Activated T-helper 1 cell treated with anti-CD3 and anti-CD28 coated beads, Interleukin-12 subunit alpha, Interleukin-12 subunit beta, Interleukin-2, Interleukin-4 antibody, amounts not matched to agents 30 ng/mL and 10 ng/mL and 1 ng/mL, durations not matched to agents 14 hours and 24 hours and 36 hours (primary cell): Measurements from ENCODE around the gene SATB1. TPM values are rescaled to one million over a fixed set of nuclear protein-coding genes. Genes with fewer than 3 reads are reported as not detected.
A peak's percentile ranks its signal among the peaks of the same experiment; 100 is the strongest.

Source experiments
- DNase-seq: peaks from one replicate; pipeline ENCODE4 v3.0.0; 2021; ENCODE audit warnings: low spot score
- H3K27ac Mint-ChIP-seq: one replicate; pipeline ENCODE4 v1.8.0; 2021; ENCODE audit warnings: mild to moderate bottlenecking, mixed read lengths
- H3K27me3 Mint-ChIP-seq: one replicate; pipeline ENCODE4 v1.8.0; 2022; ENCODE audit warnings: mild to moderate bottlenecking, moderate library complexity, mixed read lengths; ENCODE audit not compliant: insufficient read depth
- H3K36me3 Mint-ChIP-seq: one replicate; pipeline ENCODE4 v1.8.0; 2021; ENCODE audit warnings: low read depth, mixed read lengths
- H3K4me1 Mint-ChIP-seq: one replicate; pipeline ENCODE4 v1.8.0; 2021; ENCODE audit warnings: low read depth, mixed read lengths
- H3K4me3 Mint-ChIP-seq: one replicate; pipeline ENCODE4 v1.8.0; 2021; ENCODE audit warnings: mild to moderate bottlenecking, moderate library complexity, mixed read lengths
- H3K9me3 Mint-ChIP-seq: one replicate; pipeline ENCODE4 v1.8.0; 2021; ENCODE audit warnings: mixed read lengths
- intact Hi-C: fragments of 100-400 bp; cut with micrococcal nuclease; formaldehyde crosslinking; loops from one replicate; pipeline ENCODE4 v1.15.1; 2024
- total RNA-seq: library from RNA; stranded (reverse); gene quantifications from 2 replicates; pipeline ENCODE4 v1.2.3, GENCODE V29; 2022

The SATB1 gene
- total RNA-seq, 1 donor from 2014 or later: 686 TPM

DNA sequence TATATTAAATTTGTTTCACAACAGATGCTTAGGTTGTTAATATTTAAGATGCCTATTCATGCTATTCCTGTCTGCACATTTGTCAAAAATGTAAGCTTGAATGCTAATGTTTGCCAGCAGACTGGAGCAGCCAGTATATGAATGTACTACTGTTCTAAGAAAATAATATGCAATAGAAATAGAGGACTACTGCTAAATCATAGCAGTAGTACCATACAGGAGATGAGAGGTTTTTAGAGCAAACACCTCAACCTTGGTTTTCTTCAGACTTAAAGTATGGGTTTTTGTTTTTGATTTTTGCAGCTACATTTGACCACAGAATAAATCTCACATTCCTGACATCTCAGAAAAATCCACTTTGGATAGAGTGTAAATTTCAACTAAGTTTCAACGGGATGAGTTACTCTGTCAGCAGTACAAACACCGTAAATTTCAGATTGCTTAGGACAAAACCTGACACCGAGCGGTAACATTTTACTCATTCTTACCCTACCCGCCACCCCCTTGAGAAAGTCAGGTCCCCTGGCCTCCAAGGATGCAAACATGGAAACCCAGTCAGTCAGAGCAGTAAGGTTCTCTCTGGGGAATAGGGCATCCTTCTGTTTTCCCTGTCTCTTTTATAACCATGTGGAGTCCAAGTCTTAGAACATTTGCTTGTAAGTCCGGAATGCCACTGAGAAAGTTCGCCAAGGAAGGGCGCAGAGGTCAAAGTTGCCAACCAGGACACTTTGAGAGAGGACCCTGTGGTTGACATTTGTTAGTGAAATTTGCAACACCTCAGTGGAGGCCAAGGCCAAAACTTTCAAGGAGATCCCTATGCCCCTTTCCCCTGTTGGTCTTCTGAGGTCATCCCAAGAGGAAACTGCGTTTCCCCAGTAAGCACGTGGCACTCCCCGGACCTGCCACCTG, 17.9 kb upstream of the SATB1 start:
- peak; percentile 17 for DNase-seq

DNA sequence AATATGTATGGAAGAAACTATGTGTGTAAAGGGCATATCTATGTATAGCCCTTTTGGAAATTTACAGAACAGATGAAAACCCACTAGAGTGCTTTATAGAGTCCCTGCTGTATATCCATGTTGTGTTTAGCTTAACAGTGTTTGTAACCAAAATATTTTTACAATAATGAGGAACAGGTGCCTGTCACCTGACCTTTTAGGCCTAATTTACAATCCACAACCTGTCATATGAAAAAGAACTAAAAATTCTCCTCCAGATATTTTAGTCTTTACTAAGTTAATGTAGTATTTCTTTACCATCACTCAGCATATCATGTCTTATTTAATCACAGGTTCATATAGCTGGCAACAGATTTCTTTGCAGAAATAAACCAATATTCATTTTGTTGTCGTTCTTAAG, 16.4 kb upstream of the SATB1 start:
- peak overlapping the region; percentile 93 for H3K27ac Mint-ChIP-seq
- no peaks in the 10 kb centered on the region for H3K9me3 Mint-ChIP-seq
- H3K4me3 Mint-ChIP-seq: peak overlapping the region; percentile 91
- no peak for DNase-seq
- peaks cover 1% of the 10 kb centered on the region for H3K27me3 Mint-ChIP-seq
- peaks cover 60% of the 10 kb centered on the region for H3K36me3 Mint-ChIP-seq
- intact Hi-C loops: loop anchor here (5.0 kb wide), 2 partner anchors 34 to 1506 kb away; partner anchors contain the start of gene RAB5A
- peaks cover 41% of the 10 kb centered on the region for H3K4me1 Mint-ChIP-seq

More for the DNA sequence above, 17.9 kb upstream of the SATB1 start:
- peaks cover 55% of the 10 kb centered on the region for H3K4me1 Mint-ChIP-seq
- peaks cover 63% of the 10 kb centered on the region for H3K36me3 Mint-ChIP-seq
- peak overlapping the region; percentile 97 for H3K27ac Mint-ChIP-seq
- H3K27me3 Mint-ChIP-seq: peaks cover 1% of the 10 kb centered on the region
- intact Hi-C loops: loop anchor here (1.0 to 5.0 kb wide), 4 partner anchors 8 to 1504 kb away; partner anchors contain the start of gene RAB5A
- no peaks in the 10 kb centered on the region for H3K9me3 Mint-ChIP-seq
- peak overlapping the region; percentile 99 for H3K4me3 Mint-ChIP-seq

DNA sequence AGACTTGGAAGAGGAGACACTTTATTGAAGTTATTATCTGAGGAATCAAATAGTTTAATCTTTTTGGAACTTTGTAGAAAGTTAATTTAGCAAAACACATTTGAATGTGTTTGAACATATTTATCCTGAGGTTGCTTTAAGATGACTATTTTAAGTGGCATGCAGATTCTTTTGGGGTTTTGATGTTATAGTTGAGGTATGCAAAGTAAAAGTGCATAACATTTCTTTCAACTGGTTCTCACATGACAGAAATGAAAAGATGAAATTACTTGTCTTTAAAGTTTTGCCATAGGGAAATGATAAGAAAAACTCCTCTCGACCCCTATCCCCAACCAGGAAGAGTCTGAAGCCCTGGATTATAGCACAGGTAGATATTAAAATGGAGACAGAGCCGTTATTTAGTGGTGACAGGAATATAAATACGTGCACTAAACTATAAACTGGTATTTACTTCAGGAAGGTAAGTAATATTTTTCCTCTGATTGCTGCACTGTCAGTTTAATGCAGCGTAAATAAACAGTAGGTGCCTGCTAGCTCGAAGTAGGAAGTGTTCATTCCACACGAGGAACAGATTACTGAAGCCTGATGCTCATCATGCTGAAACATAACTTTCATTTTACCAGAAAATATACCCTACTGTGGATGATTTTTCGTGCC, 15.1 kb upstream of the SATB1 start:
- intact Hi-C loops: loop anchor here (5.0 kb wide), 2 partner anchors 33 to 1507 kb away; partner anchors contain the start of gene RAB5A
- peak overlapping the region; percentile 93 for H3K27ac Mint-ChIP-seq
- H3K9me3 Mint-ChIP-seq: no peaks in the 10 kb centered on the region
- H3K27me3 Mint-ChIP-seq: peaks cover 1% of the 10 kb centered on the region
- no peak for DNase-seq
- H3K4me3 Mint-ChIP-seq: peak overlapping the region; percentile 91
- peaks cover 70% of the 10 kb centered on the region for H3K36me3 Mint-ChIP-seq
- peaks cover 42% of the 10 kb centered on the region for H3K4me1 Mint-ChIP-seq

DNA sequence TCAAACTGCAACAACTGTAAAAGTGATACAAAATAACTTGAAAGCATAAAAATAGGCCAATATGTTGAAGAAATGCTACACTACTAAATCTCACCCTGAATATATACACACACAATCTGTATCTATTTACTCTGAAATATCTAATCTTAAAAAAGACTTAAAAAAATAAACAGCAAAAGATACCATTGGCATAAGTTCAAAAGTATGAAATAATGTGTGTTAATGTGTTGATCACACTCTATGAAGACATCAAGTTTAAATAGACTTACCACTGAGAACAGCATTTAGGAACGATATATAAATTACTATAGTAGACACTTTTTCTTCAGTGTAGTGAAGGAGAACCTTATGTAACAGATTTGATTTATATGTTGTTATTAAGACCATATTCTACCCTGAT, 14.1 kb upstream of the SATB1 start:
- Mint-ChIP-seq H3K27me3 (peaks cover 1% of the 10 kb centered on the region), H3K9me3 (no peaks in the 10 kb centered on the region), H3K27ac (peak overlapping the region; percentile 93), H3K4me1 (peaks cover 43% of the 10 kb centered on the region), H3K4me3 (peak overlapping the region; percentile 91), H3K36me3 (peaks cover 74% of the 10 kb centered on the region)
- intact Hi-C loops: no loop called here
- no peak for DNase-seq

DNA sequence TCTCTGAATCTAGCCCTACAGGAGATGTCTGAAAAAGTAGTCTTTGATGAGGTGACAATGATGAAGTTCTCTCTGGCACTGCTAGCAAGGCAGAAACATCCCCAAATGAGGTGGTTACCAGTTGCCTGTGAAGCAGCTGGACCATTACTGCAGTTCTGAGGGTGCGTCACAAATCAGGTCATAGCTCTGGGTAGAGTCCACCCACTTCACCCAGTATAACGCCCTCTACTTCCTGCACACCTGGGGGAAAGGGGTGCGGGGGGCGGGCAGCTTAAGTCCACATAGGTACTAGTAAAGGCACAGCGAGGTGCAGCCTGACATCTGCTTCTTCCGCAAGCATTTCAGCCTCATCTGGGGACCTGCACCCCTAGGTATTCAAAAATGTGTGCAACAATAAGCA, 13.4 kb upstream of the SATB1 start:
- H3K4me1 Mint-ChIP-seq: peaks cover 43% of the 10 kb centered on the region
- H3K4me3 Mint-ChIP-seq: peak overlapping the region; percentile 91
- H3K9me3 Mint-ChIP-seq: no peaks in the 10 kb centered on the region
- peaks cover 73% of the 10 kb centered on the region for H3K36me3 Mint-ChIP-seq
- peak overlapping the region; percentile 93 for H3K27ac Mint-ChIP-seq
- peak; percentile 67 for DNase-seq
- H3K27me3 Mint-ChIP-seq: peaks cover 1% of the 10 kb centered on the region
- intact Hi-C loops: loop anchor here (1.0 kb wide), 1 partner anchor 8 kb away; no protein-coding TSS in a partner anchor

DNA sequence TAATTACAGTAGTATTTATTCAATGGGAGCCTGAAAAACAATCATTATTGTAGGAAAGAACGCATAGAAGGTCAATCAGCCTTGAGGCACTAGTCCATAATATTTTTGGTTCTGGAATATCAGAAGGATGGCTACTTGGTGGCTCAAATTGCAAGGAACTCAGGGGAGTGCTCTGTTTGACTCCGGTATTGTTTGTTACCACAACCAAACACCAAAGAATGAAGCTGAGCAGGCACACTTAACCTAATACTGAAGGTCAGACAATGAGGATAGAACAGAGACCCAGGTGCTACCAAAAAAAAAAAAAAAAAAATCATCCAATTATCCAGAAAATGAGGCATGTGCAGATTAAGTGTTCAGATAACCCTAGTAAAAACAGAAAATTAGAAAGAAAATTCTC, 11.1 kb upstream of the SATB1 start:
- intact Hi-C loops: no loop called here
- DNase-seq: no peak
- H3K36me3 Mint-ChIP-seq: peaks cover 72% of the 10 kb centered on the region
- H3K4me3 Mint-ChIP-seq: peak overlapping the region; percentile 91
- H3K4me1 Mint-ChIP-seq: peaks cover 55% of the 10 kb centered on the region
- H3K27me3 Mint-ChIP-seq: no peaks in the 10 kb centered on the region
- H3K27ac Mint-ChIP-seq: peak overlapping the region; percentile 85
- H3K9me3 Mint-ChIP-seq: no peaks in the 10 kb centered on the region

DNA sequence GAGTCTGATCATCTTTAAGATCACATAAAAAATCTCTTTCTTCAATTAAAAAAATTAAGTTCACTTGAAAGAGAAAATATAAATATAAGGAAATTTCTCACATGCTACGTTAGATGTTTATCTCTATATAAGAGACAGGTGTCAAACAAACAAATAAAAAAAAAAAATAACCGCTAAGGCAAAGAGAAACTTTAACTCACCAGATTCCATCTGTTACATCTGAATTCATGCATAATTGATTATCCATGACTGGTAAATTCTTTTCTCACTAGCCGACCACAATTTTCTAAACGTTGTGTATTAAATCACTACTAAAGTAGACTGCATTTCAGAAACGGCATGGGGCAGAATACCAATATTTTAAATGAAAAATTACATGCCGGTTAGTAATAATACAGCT, 9.6 kb upstream of the SATB1 start:
- H3K4me1 Mint-ChIP-seq: peaks cover 57% of the 10 kb centered on the region
- H3K27ac Mint-ChIP-seq: peak overlapping the region; percentile 85
- peak overlapping the region; percentile 91 for H3K4me3 Mint-ChIP-seq
- no peak for DNase-seq
- no peaks in the 10 kb centered on the region for H3K27me3 Mint-ChIP-seq
- no peaks in the 10 kb centered on the region for H3K9me3 Mint-ChIP-seq
- peaks cover 70% of the 10 kb centered on the region for H3K36me3 Mint-ChIP-seq
- intact Hi-C loops: loop anchor here (1.0 kb wide), 2 partner anchors 8 to 9 kb away; no protein-coding TSS in a partner anchor

DNA sequence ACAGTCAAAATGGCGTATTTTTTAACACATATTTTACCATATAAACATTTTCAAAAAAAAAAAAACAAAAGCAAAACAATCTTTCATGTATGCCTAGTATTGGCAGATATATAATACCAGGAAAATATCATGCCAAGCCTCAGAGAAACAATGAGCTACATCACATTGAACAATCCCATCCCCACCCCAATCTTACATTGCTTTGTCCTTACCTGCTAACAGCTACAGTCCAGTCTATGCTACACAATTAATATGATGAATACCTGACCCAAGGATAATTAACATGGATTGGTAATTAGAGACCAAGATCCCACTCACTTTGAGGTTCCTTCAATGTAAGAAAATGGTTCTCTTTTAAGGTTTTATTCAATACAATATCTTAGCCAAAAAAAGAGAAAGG, 7.6 kb upstream of the SATB1 start:
- H3K27ac Mint-ChIP-seq: peak overlapping the region; percentile 95
- no peaks in the 10 kb centered on the region for H3K27me3 Mint-ChIP-seq
- peak overlapping the region; percentile 91 for H3K4me3 Mint-ChIP-seq
- H3K4me1 Mint-ChIP-seq: peaks cover 60% of the 10 kb centered on the region
- intact Hi-C loops: no loop called here
- no peaks in the 10 kb centered on the region for H3K9me3 Mint-ChIP-seq
- H3K36me3 Mint-ChIP-seq: peaks cover 71% of the 10 kb centered on the region
- DNase-seq: no peak

DNA sequence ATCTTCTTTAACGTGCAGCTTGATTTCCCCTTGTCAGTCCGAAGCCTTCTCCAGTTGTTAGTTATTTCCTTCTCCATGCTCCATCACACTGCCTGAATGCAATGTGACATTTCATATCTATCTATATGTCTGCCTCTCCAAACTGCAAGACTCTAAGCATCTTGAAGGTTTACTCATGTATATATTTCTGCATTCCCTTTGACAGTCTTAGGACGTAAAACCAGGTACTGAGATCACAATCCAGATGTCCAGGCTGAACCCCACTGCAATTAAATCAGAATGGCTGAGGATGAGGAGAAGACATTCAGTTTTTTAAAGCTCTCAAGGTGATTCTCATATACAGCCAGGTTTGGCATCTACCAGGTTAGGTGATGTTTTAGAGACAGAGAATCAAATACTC, 6.1 kb upstream of the SATB1 start:
- H3K36me3 Mint-ChIP-seq: peaks cover 71% of the 10 kb centered on the region
- no peaks in the 10 kb centered on the region for H3K27me3 Mint-ChIP-seq
- H3K4me3 Mint-ChIP-seq: peak overlapping the region; percentile 91
- DNase-seq: no peak
- intact Hi-C loops: no loop called here
- H3K4me1 Mint-ChIP-seq: peaks cover 75% of the 10 kb centered on the region
- no peaks in the 10 kb centered on the region for H3K9me3 Mint-ChIP-seq
- peak overlapping the region; percentile 95 for H3K27ac Mint-ChIP-seq

DNA sequence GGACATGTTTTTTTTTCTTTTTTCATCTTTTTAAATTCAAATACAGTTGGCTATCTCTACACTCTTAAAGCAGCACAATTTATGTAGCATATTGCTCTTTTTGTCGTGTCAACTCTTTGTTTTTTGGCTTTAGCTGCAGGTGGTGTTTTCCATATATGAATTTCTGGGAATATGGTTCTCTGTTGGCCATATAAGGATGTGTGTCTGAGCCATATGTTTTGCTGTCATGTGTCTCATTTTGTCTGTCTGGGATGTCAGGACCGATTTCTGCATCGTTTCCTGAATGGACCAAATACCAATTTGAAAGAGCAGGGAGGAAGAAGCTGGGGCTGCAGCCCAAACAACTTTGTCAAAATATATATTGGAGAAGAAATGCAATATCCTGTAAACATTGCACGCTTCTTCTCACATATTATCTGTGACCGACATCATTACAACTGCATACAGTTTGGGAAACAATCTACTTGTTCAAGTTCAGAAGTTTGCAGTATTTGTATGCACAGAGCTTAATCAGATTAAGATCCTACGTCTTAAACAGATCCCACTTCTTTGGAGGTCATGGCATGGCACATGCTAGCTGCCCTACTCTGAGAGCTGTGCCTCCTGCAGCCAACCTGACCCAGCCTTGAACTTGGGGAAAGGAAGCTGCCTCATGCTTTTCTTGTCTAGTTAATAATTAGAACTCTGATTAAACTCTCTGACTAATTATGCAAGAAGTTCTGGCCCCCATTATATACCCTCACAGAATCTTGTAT, 4.0 kb upstream of the SATB1 start:
- Mint-ChIP-seq H3K27me3 (peaks cover 4% of the 10 kb centered on the region), H3K4me3 (peak overlapping the region; percentile 86), H3K27ac (peak overlapping the region; percentile 79), H3K36me3 (peaks cover 67% of the 10 kb centered on the region), H3K9me3 (no peaks in the 10 kb centered on the region), H3K4me1 (peaks cover 74% of the 10 kb centered on the region)
- DNase-seq: no peak
- intact Hi-C loops: loop anchor here (1.0 to 10.0 kb wide), 2 partner anchors 10 to 1914 kb away; partner anchors contain the start of gene RFTN1

DNA sequence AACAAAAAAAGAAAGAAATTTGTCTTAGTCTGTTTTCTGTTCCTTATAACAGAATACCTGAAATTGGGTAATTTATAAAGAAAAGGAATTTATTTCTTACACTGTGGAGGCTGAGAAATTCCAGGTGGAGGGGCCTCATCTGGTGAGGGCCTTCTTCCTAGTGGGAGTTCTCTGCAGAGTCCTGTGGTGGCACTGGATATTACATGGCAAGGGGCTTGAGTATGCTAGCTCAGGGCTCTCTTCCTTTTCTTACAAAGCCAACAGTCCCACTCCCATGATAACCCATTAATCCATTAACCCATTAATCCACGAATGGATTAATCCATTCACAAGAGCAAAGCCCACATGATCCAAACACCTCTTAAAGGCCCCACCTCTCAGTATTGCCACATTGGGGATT, 2.9 kb upstream of the SATB1 start:
- Mint-ChIP-seq H3K36me3 (peaks cover 75% of the 10 kb centered on the region), H3K4me1 (peaks cover 85% of the 10 kb centered on the region), H3K27ac (peak overlapping the region; percentile 77), H3K27me3 (peaks cover 6% of the 10 kb centered on the region), H3K9me3 (no peaks in the 10 kb centered on the region), H3K4me3 (peak overlapping the region; percentile 86)
- no peak for DNase-seq
- intact Hi-C loops: loop anchor here (10.0 kb wide), 1 partner anchor 1913 kb away; the partner anchor contains the start of gene RFTN1

DNA sequence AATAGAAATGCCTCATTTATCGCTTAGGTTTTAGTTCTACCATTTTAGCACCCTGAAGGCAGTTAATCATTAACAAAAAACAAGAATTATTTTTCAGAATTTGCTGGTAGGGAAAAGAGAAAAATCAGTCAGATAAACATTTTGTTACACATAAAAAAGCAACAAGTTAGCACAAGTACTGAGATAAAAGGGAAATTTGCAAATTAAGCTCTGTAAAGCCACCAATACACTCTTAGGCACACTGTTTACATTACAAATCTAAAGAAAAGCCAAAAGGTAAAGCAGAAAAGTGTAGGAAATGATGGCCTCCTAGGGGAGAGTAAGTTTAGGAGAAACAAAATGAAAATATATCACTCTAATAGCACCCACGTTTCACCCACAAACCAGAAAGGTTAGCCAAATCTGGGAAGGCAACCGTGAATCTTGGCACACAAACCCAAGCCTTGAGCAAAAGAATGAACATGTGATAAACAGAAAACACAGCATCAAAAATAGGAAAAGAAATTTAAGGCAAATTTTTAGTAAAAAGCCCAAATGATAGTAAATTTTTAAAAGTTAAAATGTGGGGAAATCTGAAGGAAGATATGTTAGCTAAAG, 1.6 kb upstream of the SATB1 start:
- Mint-ChIP-seq H3K36me3 (peaks cover 73% of the 10 kb centered on the region), H3K27ac (peak overlapping the region; percentile 86), H3K27me3 (peaks cover 6% of the 10 kb centered on the region), H3K9me3 (no peaks in the 10 kb centered on the region), H3K4me1 (peaks cover 72% of the 10 kb centered on the region), H3K4me3 (peak overlapping the region; percentile 91)
- intact Hi-C loops: loop anchor here (1.0 to 10.0 kb wide), 5 partner anchors 9 to 1912 kb away; partner anchors contain the start of gene RFTN1
- DNase-seq: no peak
